Uterine smooth muscle cell (primary cell): ENCODE measurements around the gene MRPL33. TPM values are rescaled to one million over a fixed set of nuclear protein-coding genes. Genes with fewer than 3 reads are reported as not detected.

ENCODE experiments used
- total RNA-seq: library from RNA; depleted of rRNA; stranded (reverse); fragments of >200 nt; gene quantifications from 2 replicates; pipeline ENCODE4 v1.2.3, GENCODE V29; 2014

MRPL33 gene
- 50.7 and 63.1 TPM in 2 replicates for total RNA-seq

DNA sequence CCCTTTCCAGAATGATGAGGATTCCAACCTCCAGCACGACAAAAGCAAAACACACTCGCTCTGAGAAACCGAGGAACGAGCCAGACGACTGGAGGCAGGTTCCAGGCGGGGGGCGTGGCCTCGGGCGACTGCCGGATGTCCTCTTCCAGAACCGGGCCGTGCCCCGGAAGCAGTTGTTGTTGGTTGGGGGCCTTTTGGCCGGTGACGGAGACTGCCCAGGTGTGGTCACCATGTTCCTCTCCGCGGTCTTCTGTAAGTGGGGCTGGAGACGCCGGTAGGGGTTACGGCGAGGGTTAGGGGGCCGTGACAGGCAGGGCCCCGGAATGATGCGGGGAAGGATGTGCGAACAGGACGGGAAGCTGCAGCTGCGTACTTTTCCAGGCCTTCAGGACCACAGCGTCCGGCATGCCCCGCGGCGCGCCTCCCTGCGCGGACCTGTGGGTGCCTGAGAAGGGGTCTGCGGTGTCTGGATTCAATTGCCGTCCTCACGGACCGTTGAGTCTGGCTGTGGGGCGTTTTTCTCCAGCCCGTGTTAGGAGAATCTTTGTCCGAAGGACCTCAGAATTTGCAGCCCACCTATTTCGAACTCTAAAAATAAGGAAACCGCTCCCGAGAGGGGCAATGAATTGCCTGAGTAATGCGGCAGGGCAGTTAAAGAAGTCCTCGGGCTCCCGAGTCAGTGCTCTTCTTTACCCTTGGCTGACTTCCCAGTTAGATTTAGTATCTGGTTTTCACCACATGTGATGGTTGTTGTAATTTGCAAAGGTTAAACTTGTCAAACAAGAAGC lies at the start of gene MRPL33:
TSS of gene MRPL33 (plus strand) at position 172 of the 788 bp plus-strand sequence. CDS start at position 231, 59 bp downstream.

Other genes starting within 250 kb of the MRPL33 start
- 27.1 and 33.2 TPM in 2 replicates for gene ZNF512, start 188.7 kb upstream of the MRPL33 start, total RNA-seq
- gene CCDC121, start 142.7 kb upstream of the MRPL33 start, total RNA-seq, result 1.7 and 2.0 TPM in 2 replicates
- gene GPN1, start 142.7 kb upstream of the MRPL33 start, total RNA-seq, result 33.9 and 55.4 TPM in 2 replicates
- 18.5 and 22.0 TPM in 2 replicates for gene SUPT7L, start 108.1 kb upstream of the MRPL33 start, total RNA-seq
- 31.4 and 36.9 TPM in 2 replicates for gene SLC4A1AP, start 107.8 kb upstream of the MRPL33 start, total RNA-seq
- gene RBKS, start 118.7 kb downstream of the MRPL33 start, total RNA-seq, result 0.75 and 1.4 TPM in 2 replicates
- gene BABAM2, start 119.0 kb downstream of the MRPL33 start, total RNA-seq, result 13.6 and 20.6 TPM in 2 replicates